Astrocyte (in vitro differentiated cells and primary cell): ENCODE results near the gene OSBPL9.

Source experiments
- EZH2 ChIP-seq: IDR thresholded peaks from 2 replicates; pipeline ENCODE4 v1.6.1; 2012; ENCODE audit warnings: mild to moderate bottlenecking, low read length, inconsistent platforms; ENCODE audit not compliant: insufficient read depth
- TF ChIP-seq, protein P1 (sequence below): IDR thresholded peaks from 2 replicates; pipeline ENCODE4 v1.5.1; 2011; ENCODE audit warnings: low read depth, mild to moderate bottlenecking, inconsistent platforms, low read length, moderate library complexity; ENCODE audit not compliant: insufficient read depth

DNA sequence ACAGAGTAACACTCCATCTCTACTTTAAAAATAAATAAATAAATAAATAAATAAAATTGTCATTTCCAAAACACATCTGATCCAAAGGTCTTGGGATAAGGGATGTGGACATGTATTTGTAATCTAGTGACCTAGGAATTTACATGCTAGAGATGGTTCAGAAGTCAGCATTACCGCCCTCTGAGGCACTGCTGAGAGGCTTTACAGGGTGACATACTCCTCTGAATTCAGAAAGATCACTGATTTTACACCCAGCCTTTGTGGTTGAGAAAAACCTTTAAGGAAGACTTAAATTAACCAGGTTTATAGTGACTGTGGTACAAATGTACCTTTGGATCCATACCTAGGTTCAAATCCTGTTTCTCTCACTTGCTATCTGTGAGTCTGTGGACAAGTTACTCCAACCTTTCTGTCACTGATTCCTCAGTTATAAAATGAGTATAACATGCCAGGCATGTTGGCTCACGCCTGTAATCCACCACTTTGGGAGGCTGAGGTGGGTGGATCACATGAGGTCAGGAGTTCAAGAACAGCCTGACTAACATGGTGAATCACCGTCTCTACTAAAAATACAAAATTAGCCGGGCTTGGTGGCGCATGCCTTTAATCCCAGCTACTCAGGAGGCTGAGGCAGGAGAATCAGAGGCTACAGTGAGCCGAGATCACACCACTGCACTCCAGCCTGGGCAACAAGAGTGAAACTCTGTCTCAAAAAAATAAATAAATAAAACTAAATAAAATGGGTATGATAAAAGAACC is 20.1 kb downstream of the OSBPL9 start:
- TF ChIP-seq, protein P1, sequence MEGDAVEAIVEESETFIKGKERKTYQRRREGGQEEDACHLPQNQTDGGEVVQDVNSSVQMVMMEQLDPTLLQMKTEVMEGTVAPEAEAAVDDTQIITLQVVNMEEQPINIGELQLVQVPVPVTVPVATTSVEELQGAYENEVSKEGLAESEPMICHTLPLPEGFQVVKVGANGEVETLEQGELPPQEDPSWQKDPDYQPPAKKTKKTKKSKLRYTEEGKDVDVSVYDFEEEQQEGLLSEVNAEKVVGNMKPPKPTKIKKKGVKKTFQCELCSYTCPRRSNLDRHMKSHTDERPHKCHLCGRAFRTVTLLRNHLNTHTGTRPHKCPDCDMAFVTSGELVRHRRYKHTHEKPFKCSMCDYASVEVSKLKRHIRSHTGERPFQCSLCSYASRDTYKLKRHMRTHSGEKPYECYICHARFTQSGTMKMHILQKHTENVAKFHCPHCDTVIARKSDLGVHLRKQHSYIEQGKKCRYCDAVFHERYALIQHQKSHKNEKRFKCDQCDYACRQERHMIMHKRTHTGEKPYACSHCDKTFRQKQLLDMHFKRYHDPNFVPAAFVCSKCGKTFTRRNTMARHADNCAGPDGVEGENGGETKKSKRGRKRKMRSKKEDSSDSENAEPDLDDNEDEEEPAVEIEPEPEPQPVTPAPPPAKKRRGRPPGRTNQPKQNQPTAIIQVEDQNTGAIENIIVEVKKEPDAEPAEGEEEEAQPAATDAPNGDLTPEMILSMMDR: no peak
- TF ChIP-seq EZH2: no peak
